GM19025 (cell line): ENCODE data around the gene NANOGP8.
"Not testable (repeated sequence)": the region's sequence is repeated elsewhere in the genome, so short reads cannot be mapped to it uniquely, and the experiment has no call there.

Experiments used
- ATAC-seq: cut with Tn5 transposase; IDR thresholded peaks from one replicate; pipeline ENCODE4 v1.9.1; 2021; ENCODE audit warnings: mild to moderate bottlenecking, low read depth, moderate library complexity; ENCODE audit not compliant: unreplicated experiment

NANOGP8 gene, protein sequence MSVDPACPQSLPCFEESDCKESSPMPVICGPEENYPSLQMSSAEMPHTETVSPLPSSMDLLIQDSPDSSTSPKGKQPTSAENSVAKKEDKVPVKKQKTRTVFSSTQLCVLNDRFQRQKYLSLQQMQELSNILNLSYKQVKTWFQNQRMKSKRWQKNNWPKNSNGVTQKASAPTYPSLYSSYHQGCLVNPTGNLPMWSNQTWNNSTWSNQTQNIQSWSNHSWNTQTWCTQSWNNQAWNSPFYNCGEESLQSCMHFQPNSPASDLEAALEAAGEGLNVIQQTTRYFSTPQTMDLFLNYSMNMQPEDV

DNA sequence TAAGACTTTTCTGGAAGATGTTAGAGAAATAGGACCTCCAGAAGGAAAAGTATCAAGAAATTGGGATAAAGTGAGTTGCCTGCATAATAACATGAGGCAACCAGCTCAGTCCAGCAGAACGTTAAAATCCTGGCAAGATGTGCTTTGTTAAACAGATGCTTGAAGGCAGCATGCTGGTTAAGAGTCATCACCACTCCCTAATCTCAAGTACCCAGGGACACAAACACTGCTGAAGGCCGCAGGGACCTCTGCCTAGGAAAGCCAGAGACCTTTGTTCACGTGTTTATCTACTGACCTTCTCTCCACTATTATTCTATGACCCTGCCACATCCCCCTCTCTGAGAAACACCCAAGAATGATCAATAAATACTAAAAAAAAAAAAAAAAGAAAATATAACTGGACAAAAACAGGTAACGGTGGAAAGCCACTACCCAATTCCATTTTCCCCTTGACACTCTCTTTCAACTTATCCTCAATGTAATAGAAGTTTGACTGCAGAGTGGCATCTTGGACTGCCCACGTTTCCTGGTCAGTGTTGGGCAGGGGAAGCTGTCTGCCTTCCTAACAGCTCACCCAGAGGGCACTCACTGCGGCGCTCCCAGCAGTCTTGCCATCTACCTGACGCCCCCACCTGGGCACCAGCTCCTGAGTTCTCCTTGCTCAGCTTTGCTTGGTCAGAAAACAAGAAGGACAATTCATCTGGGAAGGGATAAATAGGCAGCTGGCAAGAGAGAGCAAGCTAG, at the start of gene NANOGP8:
Gene NANOGP8, minus strand, starts transcription at position 120 of the 744 bp plus-strand sequence. CDS start 185 bp downstream, outside the sequence.
- ATAC-seq = not testable (repeated sequence)

DNA sequence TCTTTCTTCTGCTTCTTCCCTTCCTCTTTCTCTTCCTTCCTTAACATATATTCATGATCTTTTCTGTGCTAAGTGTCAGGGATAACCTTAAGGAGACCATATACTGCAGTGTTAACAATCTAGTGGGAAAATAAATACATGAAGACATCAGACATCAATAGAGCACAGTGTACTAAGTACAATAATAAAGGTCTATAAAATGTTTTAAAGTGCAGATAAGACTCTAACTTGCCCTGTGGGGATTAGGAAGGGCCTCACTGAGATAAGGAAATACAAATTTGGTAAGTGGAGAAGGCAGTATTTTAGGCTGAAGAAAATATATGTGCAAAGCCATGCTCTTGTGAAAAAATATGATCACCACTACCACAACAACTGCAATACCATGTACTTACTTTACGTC, 49.2 kb upstream of the NANOGP8 start:
- ATAC-seq = no peak

DNA sequence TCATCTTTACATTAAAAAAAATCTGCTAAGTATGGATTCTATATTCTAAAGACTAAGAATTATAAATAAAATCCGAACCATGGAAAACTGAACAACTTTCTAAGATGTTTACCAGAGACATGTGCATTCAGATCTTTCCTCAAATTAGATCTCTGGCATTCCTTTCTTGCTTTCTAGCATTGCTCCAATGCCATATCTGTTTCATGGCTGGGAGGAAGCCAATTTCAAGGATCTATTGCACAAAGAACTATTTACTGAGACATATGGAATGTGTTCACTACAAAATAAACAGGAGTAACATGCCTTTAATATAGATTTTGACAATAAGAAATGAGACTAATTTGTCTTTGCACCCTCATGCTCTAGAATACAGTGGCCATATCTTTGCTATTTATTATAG, 45.1 kb upstream of the NANOGP8 start:
- no peak for ATAC-seq

DNA sequence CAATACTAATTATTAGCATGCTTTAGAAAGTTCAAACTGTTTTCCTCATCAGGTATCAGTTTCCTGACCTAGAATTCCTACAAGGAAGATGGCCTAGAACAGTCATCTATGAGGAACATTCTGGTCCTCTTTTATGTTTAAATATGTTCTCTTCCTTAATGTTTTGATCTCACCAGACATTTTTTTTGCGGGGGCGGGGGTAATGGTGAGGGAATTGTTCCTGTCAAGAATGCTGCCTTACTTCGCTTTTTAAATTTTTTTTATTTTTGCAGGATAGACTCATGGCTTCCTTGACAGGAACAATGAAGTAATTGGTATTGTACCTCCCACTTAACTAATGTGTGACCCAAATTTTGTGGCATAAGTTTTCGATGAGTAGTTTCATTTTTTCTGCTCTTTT, 44.3 kb upstream of the NANOGP8 start:
- no peak for ATAC-seq

DNA sequence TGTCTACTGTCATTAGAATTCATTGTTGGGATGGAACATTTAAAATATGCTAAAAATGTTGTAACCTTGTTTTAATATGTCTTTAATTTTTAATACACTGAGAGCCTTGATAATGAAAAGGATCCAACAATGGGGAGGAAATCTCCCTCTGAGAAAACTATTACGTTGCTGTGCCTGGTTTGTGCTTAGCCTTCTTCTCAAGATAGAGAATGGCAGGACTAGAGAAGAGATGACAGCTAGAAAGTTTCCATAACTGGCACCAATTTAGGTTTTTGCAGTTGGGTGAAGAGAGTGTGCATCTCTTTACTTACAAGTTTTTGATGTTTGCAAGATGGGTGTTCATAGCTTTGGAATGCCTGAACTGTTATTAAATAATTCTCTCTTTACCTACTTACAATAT, 42.6 kb upstream of the NANOGP8 start:
- no peak for ATAC-seq

DNA sequence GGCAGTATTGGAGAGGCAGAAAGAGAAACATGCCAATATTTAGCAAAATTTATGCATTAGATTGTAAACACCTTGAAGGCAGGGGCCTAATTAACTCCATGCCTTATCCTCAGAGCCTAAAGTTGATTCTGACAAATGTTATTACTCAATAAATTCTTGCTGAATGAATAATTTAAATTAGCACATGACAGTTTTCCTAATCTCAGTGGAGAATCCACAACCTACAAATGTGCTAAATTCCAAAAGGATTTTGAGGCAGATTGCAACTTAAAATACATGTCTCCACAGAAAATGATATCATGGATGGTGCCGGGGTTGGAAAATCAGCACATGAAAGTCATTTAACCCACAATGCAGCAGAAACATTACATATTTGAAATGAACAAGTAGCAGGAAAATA, 41.1 kb upstream of the NANOGP8 start:
- ATAC-seq = no peak

DNA sequence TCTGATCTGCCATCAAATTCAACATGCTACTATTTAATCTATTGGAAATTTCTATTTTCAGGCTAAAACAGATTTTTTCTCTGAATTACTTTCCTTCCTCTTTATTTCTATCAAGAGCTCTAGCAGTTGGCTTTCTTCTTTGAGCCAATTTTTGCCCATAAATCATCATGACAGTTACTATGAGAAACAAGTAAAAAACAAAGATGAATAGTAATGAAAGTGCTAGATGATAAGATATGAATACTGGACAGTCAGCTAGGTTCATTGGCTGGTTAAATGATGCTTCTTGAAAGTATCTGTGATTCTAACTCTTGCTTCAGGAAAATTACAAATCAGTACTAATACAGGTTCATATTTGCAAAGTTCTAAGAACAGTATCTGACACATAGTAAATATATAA, 38.6 kb upstream of the NANOGP8 start:
- ATAC-seq = no peak

DNA sequence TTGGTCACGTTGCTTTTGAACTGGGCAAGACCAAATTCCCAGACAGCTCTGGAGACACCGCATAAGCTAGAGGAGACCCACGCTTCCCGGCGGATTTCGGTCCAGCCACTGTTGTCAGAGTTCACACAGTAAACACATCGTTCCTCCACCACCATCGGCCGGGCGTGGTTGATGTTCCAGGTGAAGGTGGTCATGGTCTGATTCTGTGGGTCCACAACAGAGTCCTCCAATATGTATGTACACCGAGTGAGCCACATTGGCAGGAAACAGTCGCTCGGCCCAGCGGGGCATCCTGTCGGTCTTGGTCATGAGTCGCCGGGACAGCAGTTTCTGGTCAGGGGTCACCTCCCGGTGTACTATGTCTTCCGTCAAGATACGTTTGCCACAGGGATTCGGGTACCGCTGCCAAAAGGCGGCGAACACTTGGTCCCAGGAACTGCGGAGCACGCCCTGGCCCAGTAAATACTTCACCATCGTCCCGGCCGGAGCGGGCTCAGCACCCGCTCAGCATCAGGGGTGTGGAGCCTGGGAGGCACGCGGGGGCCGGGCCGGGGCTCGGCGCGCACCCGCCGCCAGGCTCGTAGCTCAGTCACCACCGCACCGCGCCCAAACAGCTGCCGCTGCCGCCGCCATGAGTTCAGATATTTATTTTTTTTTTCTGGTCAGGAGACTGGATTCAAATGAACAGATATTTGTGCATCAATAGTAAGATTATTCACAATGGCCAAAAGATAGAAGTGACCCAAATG, 36.7 kb upstream of the NANOGP8 start:
- ATAC-seq = no peak

DNA sequence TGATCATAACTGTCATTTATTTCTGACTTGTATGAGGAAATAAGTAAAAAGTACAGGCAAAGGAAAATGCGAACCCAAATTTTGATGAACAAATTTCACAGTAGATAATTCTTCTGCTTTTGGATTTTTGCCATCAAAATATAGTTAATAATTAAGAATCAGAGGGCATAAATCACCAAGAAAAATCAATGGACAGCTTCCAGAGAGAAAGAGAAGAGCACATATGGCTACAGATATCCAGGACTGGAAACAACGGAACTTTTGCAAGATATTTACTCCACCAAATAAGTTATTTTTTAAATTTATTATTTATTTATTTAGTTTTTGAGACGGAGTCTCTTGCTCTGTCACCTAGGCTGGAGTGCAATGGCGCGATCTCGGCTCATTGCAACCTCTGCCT, 35.1 kb upstream of the NANOGP8 start:
- ATAC-seq = no peak

DNA sequence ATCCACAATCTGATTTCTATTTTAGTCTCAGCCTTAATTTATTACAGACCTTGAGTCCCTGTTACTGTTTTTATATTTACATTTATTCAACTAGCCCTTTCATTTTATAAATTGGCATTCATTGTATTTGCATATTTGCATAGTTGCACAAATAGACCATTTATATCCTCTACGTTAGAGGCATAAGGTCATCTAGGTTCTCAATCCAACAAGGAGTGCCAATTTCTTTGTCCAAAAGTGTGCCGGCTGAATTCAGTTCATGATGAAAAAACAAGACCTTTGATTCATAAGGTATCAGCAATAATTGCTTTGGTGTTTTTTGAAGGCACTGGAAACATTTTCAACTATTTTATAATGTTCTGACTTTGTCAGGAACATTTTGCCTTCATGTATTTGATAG, 33.9 kb upstream of the NANOGP8 start:
- ATAC-seq = no peak

DNA sequence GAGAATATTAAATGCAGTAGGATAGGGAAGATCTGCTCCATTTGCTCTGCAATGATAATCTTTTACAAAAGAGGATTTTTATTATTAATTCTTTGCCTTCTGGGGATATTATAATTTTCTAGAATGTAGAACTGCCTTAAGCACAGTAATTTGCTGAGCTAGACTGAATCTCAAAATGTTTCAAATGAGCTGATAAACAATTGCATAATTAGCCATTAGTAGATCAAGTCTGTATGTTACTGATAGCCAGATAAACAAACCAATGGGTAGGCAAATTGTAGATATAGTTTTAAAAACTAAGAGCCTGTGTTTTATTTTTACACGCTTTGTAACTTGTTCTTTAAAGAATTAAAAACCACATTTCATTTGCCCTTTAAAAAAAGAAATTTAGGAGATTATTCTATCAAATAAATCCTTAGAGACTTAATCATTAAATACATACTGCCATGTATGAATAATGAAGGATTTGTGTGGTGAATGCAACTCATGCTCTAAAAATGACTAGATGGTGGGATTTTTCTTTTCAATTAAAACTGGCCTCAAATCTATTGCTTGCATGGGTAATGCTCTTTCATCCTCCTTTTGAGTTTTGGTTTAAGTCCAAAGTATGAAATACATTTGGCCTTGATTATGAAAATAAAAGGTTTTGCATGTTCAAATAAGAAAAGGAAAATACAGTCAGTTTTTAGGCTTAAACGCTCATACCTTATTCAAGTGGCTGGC, 32.6 kb upstream of the NANOGP8 start:
- no peak for ATAC-seq

DNA sequence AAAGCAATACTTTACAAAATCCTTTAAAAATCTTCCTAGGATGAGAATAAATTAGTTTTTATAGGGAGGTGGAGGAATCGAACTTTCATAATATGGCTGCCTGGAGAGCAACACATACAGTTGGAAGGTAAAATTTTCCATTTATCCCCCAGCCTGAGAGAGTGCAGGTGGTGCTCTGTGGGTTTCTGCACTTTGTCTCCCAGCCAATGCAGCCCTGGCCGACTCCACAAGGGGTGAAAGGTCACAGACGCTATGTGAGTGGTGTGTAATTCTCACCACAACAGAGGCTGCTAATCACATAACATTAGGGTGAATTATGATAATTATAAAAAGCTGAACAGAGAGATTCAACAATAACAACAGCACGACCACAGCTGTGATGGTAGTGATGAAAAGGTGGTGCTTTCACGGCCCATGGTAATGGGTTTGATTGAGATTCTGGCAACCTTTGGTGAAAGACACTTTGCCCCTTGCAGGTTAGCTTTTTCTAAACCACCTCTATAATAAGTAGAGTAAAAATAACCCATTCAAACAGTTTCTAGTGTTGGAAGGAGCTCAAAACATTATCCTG, 30.1 kb upstream of the NANOGP8 start:
- ATAC-seq = no peak

DNA sequence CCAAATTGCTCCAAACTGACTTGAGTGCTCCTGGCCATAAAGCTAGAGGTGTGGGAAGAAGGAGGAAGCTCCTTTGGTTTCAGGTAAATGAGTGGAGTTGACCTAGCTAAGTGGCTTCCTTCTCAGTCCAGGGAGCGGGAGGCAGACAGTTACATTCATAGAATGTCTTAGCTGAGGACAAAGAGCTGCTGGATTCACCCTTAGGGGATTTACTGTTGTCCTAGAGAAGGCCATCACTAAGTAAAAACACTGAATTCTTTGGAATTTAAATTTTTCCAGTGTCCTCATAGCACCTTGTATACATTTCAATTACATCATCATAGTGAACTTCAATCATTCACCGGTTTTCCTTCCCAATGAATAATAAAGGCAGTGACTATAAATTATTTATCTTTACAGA, 27.3 kb upstream of the NANOGP8 start:
- ATAC-seq = no peak

DNA sequence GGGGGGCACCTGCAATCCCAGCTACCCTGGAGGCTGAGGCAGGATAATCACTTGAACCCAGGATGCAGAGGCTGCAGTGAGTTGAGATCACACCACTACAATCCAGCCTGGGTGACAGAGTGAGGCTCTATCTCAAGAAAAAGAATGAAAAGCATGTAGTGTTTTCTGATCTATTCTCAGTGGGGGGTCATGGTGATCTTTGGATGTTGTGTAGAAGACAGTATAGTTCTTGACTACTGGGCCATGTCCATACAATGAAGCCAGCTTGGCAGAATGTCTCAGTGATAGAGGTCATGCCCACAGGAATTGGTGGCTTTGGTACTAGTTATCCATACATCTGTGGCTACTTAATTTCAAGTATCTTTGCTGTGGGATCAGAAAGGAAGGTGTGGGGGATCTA, 26.8 kb upstream of the NANOGP8 start:
- ATAC-seq = no peak

DNA sequence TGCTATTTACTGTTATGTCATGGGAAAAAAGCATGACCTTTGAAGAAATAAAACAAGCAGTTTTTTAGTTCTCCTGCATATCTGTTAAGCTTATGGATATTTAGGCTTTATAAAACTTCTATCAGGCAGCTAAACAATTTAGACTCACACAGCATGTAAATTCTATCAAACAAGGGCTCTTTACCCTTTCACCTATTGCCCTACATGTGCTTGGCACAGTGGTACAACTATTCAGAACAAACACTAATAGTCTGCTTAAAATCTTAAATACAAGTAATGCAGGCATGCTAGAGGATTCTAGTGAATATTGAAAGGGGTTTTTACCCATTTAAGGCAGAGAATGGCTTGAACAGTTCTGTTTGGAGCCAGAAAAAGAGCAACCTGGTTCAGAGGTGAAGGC, 23.4 kb upstream of the NANOGP8 start:
- ATAC-seq = no peak

DNA sequence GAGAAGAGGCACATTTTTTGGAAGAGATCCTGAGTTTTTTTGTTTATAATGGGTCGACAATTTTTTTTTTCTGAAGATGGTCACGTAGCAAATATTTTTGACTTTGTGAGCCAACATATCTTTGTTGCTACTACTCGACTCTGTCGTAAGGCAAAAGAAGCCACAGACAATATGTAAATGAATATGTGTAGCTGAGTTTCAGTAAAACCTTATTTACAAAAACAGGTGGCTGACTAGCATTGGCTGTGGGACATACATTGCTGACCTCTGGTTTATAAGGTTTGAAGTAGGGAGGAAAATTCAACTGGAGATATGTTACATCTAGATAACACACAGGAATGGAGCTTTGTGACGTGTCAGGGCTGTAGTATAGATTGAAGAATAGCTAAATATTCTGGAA, 22.5 kb upstream of the NANOGP8 start:
- no peak for ATAC-seq

DNA sequence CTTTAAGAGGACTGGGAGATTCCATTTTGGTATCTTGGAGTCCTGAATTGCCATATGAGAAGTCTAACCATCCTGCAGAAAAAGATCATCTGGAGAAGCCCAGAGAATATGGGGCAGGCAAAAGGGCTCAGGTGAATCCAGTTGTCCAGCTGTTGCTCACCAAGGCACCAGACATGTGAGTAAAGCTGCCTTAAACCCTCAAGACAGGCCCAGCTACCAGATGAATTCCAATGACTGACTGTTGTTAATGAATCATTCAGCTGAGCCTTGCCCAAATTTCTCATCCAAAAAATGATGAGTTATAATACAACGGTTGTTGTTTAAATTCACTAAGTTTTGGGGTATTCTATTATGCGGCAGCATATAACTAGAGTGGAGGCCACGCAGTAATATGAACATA, 22.0 kb upstream of the NANOGP8 start:
- no peak for ATAC-seq

DNA sequence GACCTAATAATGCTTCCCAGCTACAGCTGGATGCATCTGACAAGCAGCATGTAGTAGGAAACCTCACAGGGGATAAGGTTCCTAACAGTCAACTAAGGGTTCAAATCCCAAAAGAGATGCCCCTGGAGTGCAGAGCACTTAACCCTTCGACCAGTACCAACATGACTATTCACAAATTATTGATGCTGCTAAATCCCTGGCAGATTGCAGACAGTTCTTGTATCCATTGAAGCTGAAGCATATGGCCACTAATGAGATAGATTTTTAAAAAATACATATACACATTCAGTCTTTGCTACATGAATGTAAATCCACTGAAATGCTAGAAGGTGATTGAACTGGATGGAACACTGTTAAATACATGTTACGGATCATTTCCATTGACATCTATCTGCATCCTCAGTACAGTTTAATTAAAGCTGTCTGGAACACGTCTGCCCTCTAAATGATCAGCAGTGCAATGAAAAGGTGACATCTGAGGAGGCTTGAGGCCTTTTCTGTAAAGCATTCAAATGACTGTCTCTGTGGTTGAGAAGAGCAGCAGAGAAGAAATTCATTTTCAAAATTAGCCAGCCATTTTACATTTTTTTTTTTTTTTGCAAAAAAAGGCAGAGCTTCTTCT, 19.5 kb upstream of the NANOGP8 start:
- no peak for ATAC-seq

DNA sequence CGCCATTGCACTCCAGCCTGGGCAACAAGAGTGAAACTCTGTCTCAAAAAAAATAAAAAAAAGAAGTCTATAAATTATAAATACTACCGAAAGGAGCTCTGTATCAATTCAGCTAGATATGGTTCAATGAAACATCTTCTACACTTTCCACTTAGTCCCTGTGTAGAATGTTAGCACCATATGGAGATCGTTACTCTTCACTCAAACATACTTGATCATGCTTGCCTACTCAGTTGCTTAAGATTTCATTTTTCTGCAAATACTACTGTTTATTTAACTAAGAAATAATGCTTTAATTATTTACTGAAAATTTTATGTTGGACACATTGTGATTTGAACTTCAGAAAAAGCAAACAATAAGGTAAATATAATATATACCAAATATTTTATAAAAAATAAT, 17.1 kb upstream of the NANOGP8 start:
- ATAC-seq = no peak

DNA sequence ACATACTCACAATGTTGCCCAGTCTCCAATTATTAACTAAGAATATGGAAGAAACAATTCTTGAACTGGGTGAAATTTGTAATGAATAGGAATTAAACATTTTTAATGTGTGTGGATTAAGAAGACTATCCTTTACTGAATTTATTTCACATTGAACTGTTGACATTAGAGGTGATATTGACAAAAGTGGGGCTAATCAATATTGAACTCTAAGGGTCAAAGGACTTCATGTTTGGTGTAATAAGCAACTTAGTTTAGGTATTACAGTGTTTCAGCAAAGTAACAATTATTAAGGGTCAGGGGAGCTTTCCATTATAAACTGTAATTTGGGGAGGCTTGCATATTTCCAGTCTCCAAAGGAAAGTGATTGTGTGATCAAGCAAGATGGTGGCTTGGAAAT, 16.2 kb upstream of the NANOGP8 start:
- ATAC-seq = no peak
